ENCODE data around the gene DEFB123. TPM values are rescaled to one million over a fixed set of nuclear protein-coding genes. Genes with fewer than 3 reads are reported as not detected.
A peak's percentile ranks its signal among the peaks of the same experiment; 100 is the strongest.

DEFB123 gene
- total RNA-seq, 3 donors from 2014 or later = not detected

DNA sequence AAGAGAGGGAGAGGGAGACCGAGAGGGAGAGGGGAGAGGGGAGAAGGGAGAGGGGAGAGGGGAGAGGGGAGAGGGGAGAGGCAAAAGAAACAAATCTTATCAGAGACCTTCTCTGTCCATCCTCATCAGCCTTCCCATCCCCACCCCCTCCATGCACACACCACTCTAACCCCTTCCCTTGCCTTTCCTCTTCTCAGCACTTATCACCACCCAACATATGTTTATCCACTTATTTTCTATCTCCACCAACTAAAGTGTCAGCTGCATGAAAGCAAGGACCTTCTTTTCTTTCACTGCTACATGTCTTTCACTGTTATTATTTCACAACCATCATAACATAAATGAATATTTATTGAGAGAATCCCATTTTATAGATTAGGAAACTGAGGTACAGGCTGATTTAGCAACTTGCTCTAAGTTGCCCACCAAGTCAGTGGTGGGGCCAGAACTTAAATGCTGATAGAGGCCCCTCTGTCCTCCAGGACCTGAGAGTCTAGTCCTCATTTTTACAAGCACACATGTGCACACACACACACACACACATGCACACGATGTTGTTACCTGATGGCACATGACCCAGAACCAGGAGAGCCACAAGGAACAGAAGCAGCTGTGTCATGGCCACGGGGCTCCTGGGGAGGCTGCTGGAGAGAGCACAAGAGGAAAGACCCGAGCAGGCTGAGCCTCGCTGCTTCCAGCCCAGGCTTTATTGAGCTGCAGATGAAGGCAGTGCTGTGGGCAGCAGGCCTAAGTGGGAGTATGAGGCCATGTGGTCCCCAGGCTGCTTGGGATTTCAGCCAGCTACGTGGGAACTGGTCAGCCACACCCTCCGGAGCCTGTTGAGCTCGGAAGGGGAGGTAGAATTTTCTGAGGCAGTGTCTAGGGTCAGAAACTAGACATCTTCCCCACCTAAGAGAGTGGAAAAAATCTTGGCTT is 32.2 kb downstream of the DEFB123 start:
- Histone ChIP-seq H3K4me3 (no peak overlapping the region), H3K4me1 (ENCODE audit: low read depth) (no peaks in the 10 kb centered on the region), H3K36me3 (ENCODE audit: low read depth) (no peaks in the 10 kb centered on the region), H3K9me3 (no peaks in the 10 kb centered on the region)
- ATAC-seq (no peak), DNase-seq (no peak)
- intact Hi-C loops (cut with DNase I, micrococcal nuclease) = no loop called here
- TF ChIP-seq, protein P1, sequence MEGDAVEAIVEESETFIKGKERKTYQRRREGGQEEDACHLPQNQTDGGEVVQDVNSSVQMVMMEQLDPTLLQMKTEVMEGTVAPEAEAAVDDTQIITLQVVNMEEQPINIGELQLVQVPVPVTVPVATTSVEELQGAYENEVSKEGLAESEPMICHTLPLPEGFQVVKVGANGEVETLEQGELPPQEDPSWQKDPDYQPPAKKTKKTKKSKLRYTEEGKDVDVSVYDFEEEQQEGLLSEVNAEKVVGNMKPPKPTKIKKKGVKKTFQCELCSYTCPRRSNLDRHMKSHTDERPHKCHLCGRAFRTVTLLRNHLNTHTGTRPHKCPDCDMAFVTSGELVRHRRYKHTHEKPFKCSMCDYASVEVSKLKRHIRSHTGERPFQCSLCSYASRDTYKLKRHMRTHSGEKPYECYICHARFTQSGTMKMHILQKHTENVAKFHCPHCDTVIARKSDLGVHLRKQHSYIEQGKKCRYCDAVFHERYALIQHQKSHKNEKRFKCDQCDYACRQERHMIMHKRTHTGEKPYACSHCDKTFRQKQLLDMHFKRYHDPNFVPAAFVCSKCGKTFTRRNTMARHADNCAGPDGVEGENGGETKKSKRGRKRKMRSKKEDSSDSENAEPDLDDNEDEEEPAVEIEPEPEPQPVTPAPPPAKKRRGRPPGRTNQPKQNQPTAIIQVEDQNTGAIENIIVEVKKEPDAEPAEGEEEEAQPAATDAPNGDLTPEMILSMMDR (IDR thresholded peaks at IDR 0.05) = no peak

DNA sequence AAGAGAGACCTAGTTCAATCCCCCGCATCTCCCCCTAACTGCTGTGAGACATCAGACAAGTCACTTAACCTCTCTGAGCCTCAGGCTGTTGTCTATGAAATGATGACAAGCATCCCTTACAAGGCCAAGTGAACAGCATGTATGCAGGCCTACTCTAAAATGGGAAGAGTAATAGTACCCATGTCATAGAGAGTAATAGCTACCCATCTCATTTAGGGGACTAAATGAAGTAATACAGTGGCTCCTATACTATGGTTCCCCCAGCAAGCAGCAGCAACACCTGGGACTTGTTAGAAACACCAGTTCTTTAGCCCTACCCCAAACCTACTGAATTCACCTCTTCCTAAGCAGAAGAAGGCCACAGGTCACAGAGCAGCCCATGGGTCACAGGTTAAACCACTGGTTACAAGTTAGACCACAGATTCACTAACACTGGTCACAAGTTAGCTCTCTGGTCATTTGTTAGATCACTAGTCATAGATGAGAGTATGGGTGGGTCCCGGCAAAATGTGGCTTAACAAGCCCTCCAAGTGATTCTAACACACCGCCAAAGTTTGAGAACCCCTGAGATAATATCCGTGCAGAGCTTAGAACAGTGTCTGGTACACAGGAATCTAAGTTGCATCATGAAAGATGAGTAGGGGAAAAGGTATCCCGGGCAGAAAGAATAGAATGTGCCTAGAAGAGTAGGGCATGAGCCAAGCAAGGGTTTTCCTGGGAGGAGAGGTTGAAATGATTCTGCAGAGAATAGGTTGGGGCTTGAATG is 33.1 kb downstream of the DEFB123 start:
- Histone ChIP-seq H3K36me3 (ENCODE audit: low read depth) (no peaks in the 10 kb centered on the region), H3K9me3 (no peaks in the 10 kb centered on the region), H3K4me1 (ENCODE audit: low read depth) (no peaks in the 10 kb centered on the region), H3K4me3 (no peak overlapping the region)
- no peak for ATAC-seq
- TF ChIP-seq, protein P1 (IDR thresholded peaks at IDR 0.05) = no peak
- intact Hi-C loops (cut with DNase I, micrococcal nuclease) = no loop called here
- DNase-seq = no peak

DNA sequence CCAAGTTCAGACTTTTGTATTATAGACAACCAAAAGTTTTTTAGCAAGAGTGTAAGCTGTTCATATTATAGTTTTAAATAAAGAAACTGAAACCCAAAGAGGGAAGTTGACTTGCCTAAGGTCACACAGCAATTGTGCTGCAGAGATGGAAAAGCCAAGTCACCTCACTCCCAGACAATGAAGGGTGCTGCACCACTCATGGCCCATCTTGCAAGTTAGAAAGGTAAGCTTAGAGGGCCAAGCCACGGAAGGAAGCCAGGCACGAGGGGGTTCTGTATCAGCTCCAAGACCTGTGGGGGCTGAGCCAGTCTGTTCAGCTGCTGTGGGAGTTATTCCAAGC is 33.6 kb downstream of the DEFB123 start:
- Histone ChIP-seq H3K4me3 (no peak overlapping the region), H3K9me3 (no peaks in the 10 kb centered on the region), H3K36me3 (ENCODE audit: low read depth) (no peaks in the 10 kb centered on the region), H3K4me1 (ENCODE audit: low read depth) (no peaks in the 10 kb centered on the region)
- TF ChIP-seq, protein P1 (IDR thresholded peaks at IDR 0.05) = no peak
- ATAC-seq (no peak), DNase-seq (no peak)
- intact Hi-C loops (cut with DNase I, micrococcal nuclease) = no loop called here

DNA sequence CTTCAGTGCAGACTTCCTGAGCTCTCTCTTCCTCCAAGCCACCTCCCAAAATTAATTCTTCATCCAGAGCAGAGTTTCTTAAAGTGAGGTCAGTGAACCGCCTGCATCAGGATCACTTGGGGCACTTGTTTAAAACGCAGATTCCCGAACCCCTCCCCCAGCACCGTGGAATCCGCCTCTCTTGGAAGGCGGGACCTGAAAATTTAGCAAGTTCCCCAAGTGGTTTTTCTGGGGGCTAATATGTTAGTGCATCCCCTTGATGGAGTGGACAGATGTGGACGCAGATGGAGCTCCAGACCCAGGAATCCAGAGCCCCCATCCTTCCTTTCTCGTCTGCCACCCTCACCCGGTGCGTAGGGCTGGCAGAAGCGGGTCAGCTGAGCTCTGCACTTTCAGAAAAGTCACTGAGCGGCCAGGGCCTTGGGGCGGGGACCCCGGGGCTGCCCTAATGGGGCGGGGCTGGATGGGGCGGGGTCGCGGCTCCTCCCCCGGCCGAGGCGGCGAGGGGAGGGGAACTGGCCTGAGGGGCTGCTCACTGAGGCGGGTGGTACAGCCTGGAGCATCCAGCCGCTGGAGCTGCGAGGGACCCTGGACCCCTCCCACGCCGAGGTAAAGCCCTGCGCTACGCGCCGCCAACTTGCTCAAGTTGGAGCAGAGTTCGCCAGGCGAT is 34.5 kb downstream of the DEFB123 start, which contains the start of the genes DEFB124 and REM1:
TSS of gene DEFB124 (minus strand) at position 370 of the 670 bp plus-strand sequence. CDS start 2,114 bp downstream, outside the sequence.
TSS of gene REM1 (plus strand) at position 531 of the 670 bp plus-strand sequence. CDS start 1,158 bp downstream, outside the sequence.
- Histone ChIP-seq H3K36me3 (ENCODE audit: low read depth) (no peaks in the 10 kb centered on the region), H3K9me3 (no peaks in the 10 kb centered on the region), H3K4me1 (ENCODE audit: low read depth) (no peaks in the 10 kb centered on the region), H3K4me3 (no peak within 1 kb of the TSS)
- DNase-seq (peak in 1 of 3 donors; percentile 48), ATAC-seq (peak; percentile 18)
- TF ChIP-seq, protein P1 (IDR thresholded peaks at IDR 0.05) = no peak
- intact Hi-C loops (cut with DNase I, micrococcal nuclease) = no loop called here

DNA sequence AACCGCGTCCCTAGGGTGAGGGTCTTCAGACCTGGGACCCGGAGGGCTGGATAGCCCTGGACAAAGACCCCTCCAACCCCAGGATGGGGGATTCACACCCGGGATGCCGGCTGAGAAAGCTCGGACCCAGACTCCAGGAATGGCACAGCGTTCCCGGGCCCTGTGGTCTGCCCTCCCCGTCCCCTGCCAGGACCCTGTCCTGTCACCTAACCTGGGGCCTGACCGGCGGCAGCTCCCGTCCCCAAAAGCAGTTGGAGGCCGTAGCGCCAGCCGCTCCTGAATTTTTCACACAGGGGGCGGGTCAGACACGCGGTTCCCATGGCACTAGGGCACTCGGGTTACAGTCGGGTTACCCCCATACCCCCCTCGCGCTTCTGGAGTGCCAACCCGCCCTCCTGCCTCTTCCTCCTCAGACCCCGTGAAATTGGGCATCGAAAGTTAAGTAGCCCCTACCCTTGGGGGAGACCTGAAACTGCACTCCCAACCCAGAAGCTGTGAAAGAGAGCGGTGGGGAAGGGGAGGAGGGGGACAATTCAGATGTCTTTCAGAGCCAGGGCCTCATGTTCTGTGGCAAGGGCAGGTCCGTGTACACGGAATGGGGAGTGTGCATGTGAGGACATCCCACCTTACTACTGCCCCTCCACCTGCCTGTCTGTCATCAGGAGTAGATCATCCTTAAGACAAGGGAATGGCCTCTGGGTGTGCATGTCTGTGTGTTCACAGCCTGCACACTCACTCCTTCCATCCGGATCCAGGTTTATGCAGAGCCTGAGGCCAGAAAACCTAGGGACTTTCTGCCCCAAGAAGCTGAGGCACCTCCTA is 35.3 kb downstream of the DEFB123 start:
- no peak for DNase-seq
- no peak for ATAC-seq

More for the DNA sequence above, 35.3 kb downstream of the DEFB123 start:
- Histone ChIP-seq H3K9me3 (no peaks in the 10 kb centered on the region), H3K4me3 (no peak overlapping the region), H3K4me1 (ENCODE audit: low read depth) (no peaks in the 10 kb centered on the region), H3K36me3 (ENCODE audit: low read depth) (no peaks in the 10 kb centered on the region)
- intact Hi-C loops (cut with DNase I, micrococcal nuclease) = no loop called here
- TF ChIP-seq, protein P1 (IDR thresholded peaks at IDR 0.05) = no peak
